LNCAP (cell line): ENCODE data around the gene SIX4.

Experiments used
- CTCF ChIP-seq: fragments of 450-650 bp; IDR thresholded peaks from 2 replicates; pipeline ENCODE4 v1.5.1; 2017; ENCODE audit warnings: mild to moderate bottlenecking

SIX4 gene

GRCh38 chr14:60734465-60735242 lies 10.5 kb upstream of the SIX4 start, which contains the start of gene MNAT1:
Gene MNAT1 (plus strand): TSS chr14:60734761. CDS start chr14:60734863, 102 bp downstream.
- TF ChIP-seq CTCF = no peak

GRCh38 chr14:60732840-60733483 lies 8.8 kb upstream of the SIX4 start:
- TF ChIP-seq CTCF = no peak

- TF ChIP-seq CTCF = no peak
These were observed 840 bp downstream of the SIX4 start for GRCh38 chr14:60723116-60723906.

GRCh38 chr14:60722357-60723115 lies 1.6 kb downstream of the SIX4 start:
- TF ChIP-seq CTCF = no peak

- TF ChIP-seq CTCF = no peak
These were observed 2.1 kb downstream of the SIX4 start for GRCh38 chr14:60722107-60722356.

GRCh38 chr14:60721326-60722106 lies 2.6 kb downstream of the SIX4 start:
- no peak for TF ChIP-seq CTCF

- no peak for TF ChIP-seq CTCF
These were observed 3.2 kb downstream of the SIX4 start for GRCh38 chr14:60720962-60721325.
